CD4-positive, alpha-beta T cell treated with Interleukin-2 at 100 ng/mL for 4 hours (primary cell): ENCODE data around the gene CTDNEP1.

ENCODE experiments used
- DNase-seq: peaks from one replicate; pipeline ENCODE4 v3.0.0-alpha.2; 2020; ENCODE audit warnings: low spot score

CTDNEP1 gene

GRCh38 chr17:7214300-7215135 is 37.0 kb downstream of the CTDNEP1 start:
- peak; percentile 100 for DNase-seq

GRCh38 chr17:7213895-7214299 is 37.6 kb downstream of the CTDNEP1 start:
- peak; percentile 87 for DNase-seq

GRCh38 chr17:7211491-7212273 is 39.9 kb downstream of the CTDNEP1 start:
- DNase-seq = no peak

- DNase-seq = no peak
Observed at GRCh38 chr17:7208754-7209460, 42.6 kb downstream of the CTDNEP1 start.

GRCh38 chr17:7208027-7208571 is 43.4 kb downstream of the CTDNEP1 start:
- DNase-seq = no peak

- no peak for DNase-seq
Observed at GRCh38 chr17:7207120-7208001, 44.2 kb downstream of the CTDNEP1 start.

- no peak for DNase-seq
Observed at GRCh38 chr17:7205561-7205960, 46.0 kb downstream of the CTDNEP1 start.

- DNase-seq = peak; percentile 98
Observed at GRCh38 chr17:7204828-7205461, 46.6 kb downstream of the CTDNEP1 start.

GRCh38 chr17:7204336-7204735 is 47.2 kb downstream of the CTDNEP1 start:
- DNase-seq = no peak

- DNase-seq = no peak
Observed at GRCh38 chr17:7203391-7203790, 48.1 kb downstream of the CTDNEP1 start.

- DNase-seq = no peak
Observed at GRCh38 chr17:7196651-7197401, 54.7 kb downstream of the CTDNEP1 start.

GRCh38 chr17:7195971-7196370 is 55.6 kb downstream of the CTDNEP1 start:
- no peak for DNase-seq
